NCI-H524 treated with DMSO at 0.1 percent for 48 hours (cell line): ENCODE results near the gene KCNK6.
A peak's percentile ranks its signal among the peaks of the same experiment; 100 is the strongest.

Source experiments
- DNase-seq: peaks from one replicate; lab custom pipeline; 2025; lab: John Stamatoyannopoulos, UW

KCNK6 gene

GRCh38 chr19:38324431-38324830, 4.8 kb downstream of the KCNK6 start:
- no peak for DNase-seq

GRCh38 chr19:38326591-38326990, 6.9 kb downstream of the KCNK6 start:
- no peak for DNase-seq

- no peak for DNase-seq
These were observed 10.0 kb downstream of the KCNK6 start for GRCh38 chr19:38329651-38330050.

GRCh38 chr19:38331728-38332127, 12.1 kb downstream of the KCNK6 start:
- DNase-seq: no peak

GRCh38 chr19:38333245-38333644, 13.6 kb downstream of the KCNK6 start:
- DNase-seq: no peak

- DNase-seq: peak; percentile 94
These were observed 16.4 kb downstream of the KCNK6 start for GRCh38 chr19:38335949-38336637.

GRCh38 chr19:38336638-38337359, 17.2 kb downstream of the KCNK6 start:
- peak; percentile 60 for DNase-seq

GRCh38 chr19:38337360-38337653, 17.7 kb downstream of the KCNK6 start:
- DNase-seq: no peak

GRCh38 chr19:38339011-38339410, 19.4 kb downstream of the KCNK6 start:
- peak; percentile 46 for DNase-seq

- DNase-seq: no peak
These were observed 21.3 kb downstream of the KCNK6 start for GRCh38 chr19:38340927-38341326.

- no peak for DNase-seq
These were observed 27.2 kb downstream of the KCNK6 start for GRCh38 chr19:38346837-38347236.

GRCh38 chr19:38350883-38351282, 31.2 kb downstream of the KCNK6 start:
- no peak for DNase-seq

GRCh38 chr19:38351865-38352395, 32.3 kb downstream of the KCNK6 start:
- peak; percentile 63 for DNase-seq

GRCh38 chr19:38352611-38353010, 33.0 kb downstream of the KCNK6 start:
- peak; percentile 61 for DNase-seq

GRCh38 chr19:38355728-38356725, 36.4 kb downstream of the KCNK6 start:
- no peak for DNase-seq

GRCh38 chr19:38358071-38358470, 38.4 kb downstream of the KCNK6 start:
- DNase-seq: no peak

GRCh38 chr19:38359242-38360021, 39.8 kb downstream of the KCNK6 start:
- no peak for DNase-seq

- DNase-seq: no peak
These were observed 40.7 kb downstream of the KCNK6 start for GRCh38 chr19:38360351-38360750.

- DNase-seq: no peak
These were observed 41.4 kb downstream of the KCNK6 start for GRCh38 chr19:38360839-38361631.

- DNase-seq: no peak
These were observed 42.0 kb downstream of the KCNK6 start for GRCh38 chr19:38361633-38362075.
